ENCODE results near the gene LCN10. TPM values are rescaled to one million over a fixed set of nuclear protein-coding genes. Genes with fewer than 3 reads are reported as not detected.
"Not testable (repeated sequence)": the region's sequence is repeated elsewhere in the genome, so short reads cannot be mapped to it uniquely, and the experiment has no call there.

LCN10 gene
- total RNA-seq, 1 experiment from 2014 or later: not detected

GRCh38 chr9:136771907-136772415 lies 29.2 kb upstream of the LCN10 start:
- ChIA-PET POLR2A (no interaction called here), CTCF (no interaction called here)
- Histone ChIP-seq H3K36me3 (ENCODE audit: control insufficient read depth, insufficient read depth, low read length) (peaks cover 2% of the 10 kb centered on the region), H3K9me3 (peaks cover 7% of the 10 kb centered on the region; the same call in 1 of the 2 replicates), H3K27me3 (replicated peaks; ENCODE audit: control insufficient read depth, insufficient read depth, low read length) (no peaks in the 10 kb centered on the region), H3K4me1 (peaks cover 7% of the 10 kb centered on the region), H3K4me3 (ENCODE audit: low read depth, low read length) (no peak overlapping the region)
- no peaks in the 10 kb centered on the region for H3K9me3 Mint-ChIP-seq (ENCODE audit: unreplicated experiment)
- intact Hi-C loops (cut with micrococcal nuclease; ENCODE audit: unreplicated experiment): no loop called here
- no peaks in the 10 kb centered on the region for H3K27me3 Mint-ChIP-seq (ENCODE audit: insufficient read depth, unreplicated experiment)
- no peak for TF ChIP-seq CTCF (IDR thresholded peaks at IDR 0.05; ENCODE audit: insufficient read depth in 1 of 2, low read depth in 1 of 2, low read length in 1 of 2, severe bottlenecking in 1 of 2, unreplicated experiment in 1 of 2)
- no peak overlapping the region for H3K4me3 Mint-ChIP-seq (ENCODE audit: unreplicated experiment)
- peaks cover 4% of the 10 kb centered on the region for H3K36me3 Mint-ChIP-seq (ENCODE audit: insufficient read depth, unreplicated experiment)
- BruUV-seq (replicated peaks): no TSS peak
- H3K27ac Mint-ChIP-seq (ENCODE audit: unreplicated experiment): no peak overlapping the region
- DNase-seq: no peak
- H3K4me1 Mint-ChIP-seq (ENCODE audit: low read depth, unreplicated experiment): peaks cover 6% of the 10 kb centered on the region

GRCh38 chr9:136769710-136770191 lies 27.0 kb upstream of the LCN10 start:
- Mint-ChIP-seq H3K9me3 (ENCODE audit: unreplicated experiment) (no peaks in the 10 kb centered on the region), H3K4me3 (ENCODE audit: unreplicated experiment) (no peak overlapping the region), H3K27me3 (ENCODE audit: insufficient read depth, unreplicated experiment) (no peaks in the 10 kb centered on the region), H3K36me3 (ENCODE audit: insufficient read depth, unreplicated experiment) (peaks cover 4% of the 10 kb centered on the region), H3K27ac (ENCODE audit: unreplicated experiment) (no peak overlapping the region), H3K4me1 (ENCODE audit: low read depth, unreplicated experiment) (peaks cover 7% of the 10 kb centered on the region)
- no peak overlapping the region for H3K4me3 ChIP-seq (ENCODE audit: low read depth, low read length)
- intact Hi-C loops (cut with micrococcal nuclease; ENCODE audit: unreplicated experiment): no loop called here
- peaks cover 2% of the 10 kb centered on the region for H3K36me3 ChIP-seq (ENCODE audit: control insufficient read depth, insufficient read depth, low read length)
- peaks cover 7% of the 10 kb centered on the region for H3K4me1 ChIP-seq
- ChIA-PET POLR2A (no interaction called here), CTCF (interaction anchor here (0.7 kb wide), 1 partner anchor 10 kb away, joined by 3 read pairs; no protein-coding TSS in a partner anchor)
- DNase-seq: no peak
- no peak for TF ChIP-seq CTCF (IDR thresholded peaks at IDR 0.05; ENCODE audit: insufficient read depth in 1 of 2, low read depth in 1 of 2, low read length in 1 of 2, severe bottlenecking in 1 of 2, unreplicated experiment in 1 of 2)
- H3K9me3 ChIP-seq: peaks cover 7% of the 10 kb centered on the region; the same call in 1 of the 2 replicates
- no TSS peak for BruUV-seq (replicated peaks)
- H3K27me3 ChIP-seq (replicated peaks; ENCODE audit: control insufficient read depth, insufficient read depth, low read length): no peaks in the 10 kb centered on the region

- H3K9me3 ChIP-seq; H3K27me3 ChIP-seq (replicated peaks; ENCODE audit: control insufficient read depth, insufficient read depth, low read length); H3K27me3 Mint-ChIP-seq (ENCODE audit: insufficient read depth, unreplicated experiment); BruUV-seq (replicated peaks); H3K4me1 Mint-ChIP-seq (ENCODE audit: low read depth, unreplicated experiment); H3K9me3 Mint-ChIP-seq (ENCODE audit: unreplicated experiment); H3K4me1 ChIP-seq; H3K27ac Mint-ChIP-seq (ENCODE audit: unreplicated experiment); H3K36me3 ChIP-seq (ENCODE audit: control insufficient read depth, insufficient read depth, low read length); H3K36me3 Mint-ChIP-seq (ENCODE audit: insufficient read depth, unreplicated experiment); H3K4me3 ChIP-seq (ENCODE audit: low read depth, low read length): not testable (repeated sequence)
- CTCF ChIA-PET: interaction anchor here (0.6 to 1.8 kb wide), 6 partner anchors 11 to 530 kb away, joined by 3 to 8 read pairs (median 4); partner anchors contain the start of genes MAN1B1 and TMEM141
- POLR2A ChIA-PET: interaction anchor here (0.6 kb wide), 1 partner anchor 194 kb away, joined by 3 read pairs; no protein-coding TSS in a partner anchor
- DNase-seq: peak; percentile 85 to 89
- H3K4me3 Mint-ChIP-seq (ENCODE audit: unreplicated experiment): peak overlapping the region; percentile 4
- peak; percentile 66 to 79 for TF ChIP-seq CTCF (IDR thresholded peaks at IDR 0.05; ENCODE audit: insufficient read depth in 1 of 2, low read depth in 1 of 2, low read length in 1 of 2, severe bottlenecking in 1 of 2, unreplicated experiment in 1 of 2)
- intact Hi-C loops (cut with micrococcal nuclease; ENCODE audit: unreplicated experiment): loop anchor here (1.0 kb wide), 2 partner anchors 11 to 18 kb away; no protein-coding TSS in a partner anchor
Observed at GRCh38 chr9:136766410-136767120, 23.8 kb upstream of the LCN10 start.

GRCh38 chr9:136765745-136766409 lies 23.1 kb upstream of the LCN10 start:
- H3K4me3 Mint-ChIP-seq (ENCODE audit: unreplicated experiment); BruUV-seq (replicated peaks); H3K9me3 Mint-ChIP-seq (ENCODE audit: unreplicated experiment); H3K27me3 Mint-ChIP-seq (ENCODE audit: insufficient read depth, unreplicated experiment); H3K27ac Mint-ChIP-seq (ENCODE audit: unreplicated experiment); H3K4me3 ChIP-seq (ENCODE audit: low read depth, low read length); H3K36me3 Mint-ChIP-seq (ENCODE audit: insufficient read depth, unreplicated experiment); DNase-seq; H3K27me3 ChIP-seq (replicated peaks; ENCODE audit: control insufficient read depth, insufficient read depth, low read length); H3K36me3 ChIP-seq (ENCODE audit: control insufficient read depth, insufficient read depth, low read length); H3K9me3 ChIP-seq; H3K4me1 ChIP-seq; H3K4me1 Mint-ChIP-seq (ENCODE audit: low read depth, unreplicated experiment): not testable (repeated sequence)
- ChIA-PET POLR2A (interaction anchor here (0.6 kb wide), 1 partner anchor 193 kb away, joined by 3 read pairs; no protein-coding TSS in a partner anchor), CTCF (interaction anchor here (0.6 to 1.8 kb wide), 5 partner anchors 12 to 321 kb away, joined by 3 to 8 read pairs (median 5); partner anchors contain the start of genes MAN1B1 and TMEM141)
- intact Hi-C loops (cut with micrococcal nuclease; ENCODE audit: unreplicated experiment): loop anchor here (1.0 kb wide), 2 partner anchors 11 to 18 kb away; no protein-coding TSS in a partner anchor
